H9 (cell line): Measurements from ENCODE around the gene TSC2. TPM values are rescaled to one million over a fixed set of nuclear protein-coding genes. Genes with fewer than 3 reads are reported as not detected.
A peak's percentile ranks its signal among the peaks of the same experiment; 100 is the strongest.
"Not testable (repeated sequence)": the region's sequence is repeated elsewhere in the genome, so short reads cannot be mapped to it uniquely, and the experiment has no call there.

Experiments used
- DNase-seq: peaks from one replicate; pipeline ENCODE4 v3.0.0-alpha.2; 2017
- H2AFZ ChIP-seq: one replicate; pipeline ENCODE4 v1.6.1; 2013; ENCODE audit warnings: mild to moderate bottlenecking, low read length, control low read depth, moderate library complexity
- H2AK5ac ChIP-seq: 2 replicates; pipeline ENCODE4 v1.6.1; 2013; ENCODE audit warnings: low read length, control low read depth, mixed read lengths; ENCODE audit not compliant: insufficient read length
- H2BK120ac ChIP-seq: one replicate; pipeline ENCODE4 v1.6.1; 2013; ENCODE audit warnings: low read depth, mild to moderate bottlenecking, low read length, control low read depth, inconsistent platforms; ENCODE audit not compliant: poor library complexity, severe bottlenecking
- H2BK12ac ChIP-seq: 2 replicates; pipeline ENCODE4 v1.6.1; 2013; ENCODE audit warnings: low read length, control low read depth, mixed read lengths, low read depth; ENCODE audit not compliant: insufficient read length
- H2BK15ac ChIP-seq: 2 replicates; pipeline ENCODE4 v1.6.1; 2013; ENCODE audit warnings: low read depth, low read length, control low read depth
- H2BK20ac ChIP-seq: one replicate; pipeline ENCODE4 v1.6.1; 2013; ENCODE audit warnings: low read depth, mild to moderate bottlenecking, low read length, control low read depth, inconsistent platforms; ENCODE audit not compliant: poor library complexity, severe bottlenecking
- H2BK5ac ChIP-seq: 2 replicates; pipeline ENCODE4 v1.6.1; 2013; ENCODE audit warnings: low read length, control low read depth, mixed read lengths; ENCODE audit not compliant: insufficient read length
- H3K14ac ChIP-seq: 2 replicates; pipeline ENCODE4 v1.6.1; 2013; ENCODE audit warnings: low read length, control low read depth; ENCODE audit not compliant: insufficient read depth
- H3K18ac ChIP-seq: 2 replicates; pipeline ENCODE4 v1.6.1; 2013; ENCODE audit warnings: low read depth, mild to moderate bottlenecking, mixed read lengths, low read length, control low read depth; ENCODE audit not compliant: insufficient read length
- H3K23ac ChIP-seq: 2 replicates; pipeline ENCODE4 v1.6.1; 2013; ENCODE audit warnings: low read length, control low read depth, mixed read lengths, low read depth; ENCODE audit not compliant: insufficient read length
- H3K23me2 ChIP-seq: 2 replicates; pipeline ENCODE4 v1.6.1; 2013; ENCODE audit warnings: low read depth, mild to moderate bottlenecking, mixed read lengths, low read length, control low read depth; ENCODE audit not compliant: insufficient read length, poor library complexity, severe bottlenecking
- H3K27ac ChIP-seq: 2 replicates; pipeline ENCODE4 v1.5.1; 2013; ENCODE audit warnings: low read length, control low read depth, mixed read lengths, low read depth; ENCODE audit not compliant: insufficient read length
- H3K27me3 ChIP-seq: 2 replicates; pipeline ENCODE4 v1.6.1; 2013; ENCODE audit warnings: low read length, control low read depth, inconsistent platforms; ENCODE audit not compliant: insufficient read depth
- H3K4ac ChIP-seq: 2 replicates; pipeline ENCODE4 v1.6.1; 2013; ENCODE audit warnings: low read depth, mild to moderate bottlenecking, control low read depth, inconsistent platforms, low read length, moderate library complexity
- H3K4me1 ChIP-seq: 2 replicates; pipeline ENCODE4 v1.6.1; 2013; ENCODE audit warnings: low read length, control low read depth, inconsistent platforms; ENCODE audit not compliant: insufficient read depth
- H3K4me2 ChIP-seq: 2 replicates; pipeline ENCODE4 v1.6.1; 2013; ENCODE audit warnings: low read length, control low read depth, mixed read lengths; ENCODE audit not compliant: insufficient read length, insufficient read depth
- H3K56ac ChIP-seq: 2 replicates; pipeline ENCODE4 v1.6.1; 2013; ENCODE audit warnings: low read depth, mild to moderate bottlenecking, mixed read lengths, low read length, control low read depth; ENCODE audit not compliant: insufficient read length
- H3K79me1 ChIP-seq: 2 replicates; pipeline ENCODE4 v1.6.1; 2013; ENCODE audit warnings: low read depth, mild to moderate bottlenecking, moderate library complexity, low read length, control low read depth, inconsistent platforms; ENCODE audit not compliant: insufficient read depth, poor library complexity, severe bottlenecking
- H3K79me2 ChIP-seq: 2 replicates; pipeline ENCODE4 v1.6.1; 2013; ENCODE audit warnings: low read length, control low read depth, inconsistent platforms; ENCODE audit not compliant: insufficient read depth
- H3K9ac ChIP-seq: 2 replicates; pipeline ENCODE4 v1.6.1; 2013; ENCODE audit warnings: low read length, control low read depth, mixed read lengths; ENCODE audit not compliant: insufficient read length; ENCODE audit errors: extremely low read depth
- H3K9me3 ChIP-seq: one replicate; pipeline ENCODE4 v1.6.1; 2013; ENCODE audit warnings: low read depth, low read length, inconsistent platforms; ENCODE audit not compliant: control insufficient read depth
- H3T11ph ChIP-seq: one replicate; pipeline ENCODE4 v1.6.1; 2013; ENCODE audit warnings: mild to moderate bottlenecking, low read length, control low read depth, inconsistent platforms
- H4K20me1 ChIP-seq: one replicate; pipeline ENCODE4 v1.6.1; 2013; ENCODE audit not compliant: control insufficient read depth, insufficient read length, insufficient read depth
- H4K5ac ChIP-seq: 2 replicates; pipeline ENCODE4 v1.6.1; 2013; ENCODE audit warnings: low read depth, mild to moderate bottlenecking, mixed read lengths, low read length, control low read depth; ENCODE audit not compliant: insufficient read length
- H4K8ac ChIP-seq: replicated peaks from 2 replicates; pipeline ENCODE4 v1.6.1; 2013; ENCODE audit warnings: low read length, control low read depth, mixed read lengths, low read depth; ENCODE audit not compliant: insufficient read length
- H4K91ac ChIP-seq: 2 replicates; pipeline ENCODE4 v1.6.1; 2013; ENCODE audit warnings: low read depth, mild to moderate bottlenecking, moderate library complexity, mixed read lengths, low read length, control low read depth; ENCODE audit not compliant: insufficient read length
- H3K27ac Mint-ChIP-seq, 3 experiments: 2 replicates in 2 of 3; 3 replicates in 1 of 3; pipeline ENCODE4 v1.8.0; 2020 to 2021; ENCODE audit warnings: mixed read lengths in 3 of 3, mild to moderate bottlenecking in 1 of 3, moderate library complexity in 1 of 3
- H3K27me3 Mint-ChIP-seq: 2 replicates; pipeline ENCODE4 v1.8.0; 2021; ENCODE audit warnings: low read depth, mild to moderate bottlenecking, moderate library complexity, mixed read lengths
- H3K36me3 Mint-ChIP-seq, 3 experiments: 2 replicates in 2 of 3; 3 replicates in 1 of 3; pipeline ENCODE4 v1.8.0; 2020 to 2021; ENCODE audit warnings: low read depth in 3 of 3, mixed read lengths in 3 of 3; ENCODE audit not compliant: insufficient read depth in 1 of 3
- H3K4me1 Mint-ChIP-seq, 2 experiments: 2 replicates each; pipeline ENCODE4 v1.8.0; 2020; ENCODE audit warnings: mixed read lengths in 2 of 2
- H3K4me3 Mint-ChIP-seq, 2 experiments: 2 replicates in 1 of 2; 3 replicates in 1 of 2; pipeline ENCODE4 v1.8.0; 2020 to 2021; ENCODE audit warnings: mild to moderate bottlenecking in 2 of 2, mixed read lengths in 2 of 2, moderate library complexity in 1 of 2
- H3K9me3 Mint-ChIP-seq, 2 experiments: 2 replicates in 1 of 2; 3 replicates in 1 of 2; pipeline ENCODE4 v1.8.0; 2020; ENCODE audit warnings: mild to moderate bottlenecking in 2 of 2, mixed read lengths in 2 of 2, moderate library complexity in 1 of 2
- WGBS: extraction: QIAGEN DNeasy Blood & Tissue Kit; methylation state at CpG from one replicate; pipeline ENCODE4 v1.1.7; 2013; ENCODE audit warnings: missing lambda C conversion rate, low lambda C conversion rate, mixed read lengths; ENCODE audit not compliant: insufficient read length; ENCODE audit errors: extremely low coverage; 5-methylcytosine and 5-hydroxymethylcytosine counted together
- total RNA-seq: library from RNA; stranded (reverse); gene quantifications from 2 replicates; pipeline ENCODE4 v1.2.1, GENCODE V29; 2021

Gene TSC2
- total RNA-seq, 1 experiment from 2014 or later, result 122 TPM

- not testable (repeated sequence) for H3K9ac ChIP-seq, H3K23ac ChIP-seq, H3K4me2 ChIP-seq, H3K4ac ChIP-seq, H2BK20ac ChIP-seq, H2AFZ ChIP-seq, H2BK120ac ChIP-seq, H4K20me1 ChIP-seq, H3K56ac ChIP-seq, H3K4me1 ChIP-seq, H4K91ac ChIP-seq, H2BK5ac ChIP-seq, H2BK15ac ChIP-seq, H2AK5ac ChIP-seq, H3K9me3 ChIP-seq, H3K14ac ChIP-seq, H3K79me1 ChIP-seq, H3T11ph ChIP-seq, H4K8ac ChIP-seq, H2BK12ac ChIP-seq, H3K4me1 Mint-ChIP-seq, H3K23me2 ChIP-seq, H4K5ac ChIP-seq, H3K18ac ChIP-seq, DNase-seq, H3K79me2 ChIP-seq, H3K4me3 Mint-ChIP-seq, H3K9me3 Mint-ChIP-seq, H3K27ac ChIP-seq, H3K27me3 ChIP-seq, H3K27me3 Mint-ChIP-seq
- Mint-ChIP-seq H3K36me3 (peaks cover 2 to 29% (median 14%) of the 10 kb centered on the region in 3 experiments; a peak in 6 of 7 replicates), H3K27ac (peak overlapping the region in 1 of 3 experiments; percentile 23; a peak in 1 of 7 replicates)
- no CpG with 5 or more reads among the region's 23 CpGs for WGBS
These were observed 60.0 kb downstream of the TSC2 start for GRCh38 chr16:2107791-2108125.

- not testable (repeated sequence) for H3K9me3 Mint-ChIP-seq, H3K18ac ChIP-seq, H2BK12ac ChIP-seq, H2AFZ ChIP-seq, H3K4ac ChIP-seq, H3K4me1 Mint-ChIP-seq, H3K23me2 ChIP-seq, H4K20me1 ChIP-seq, H3K27me3 ChIP-seq, H3K27ac Mint-ChIP-seq, H3K14ac ChIP-seq, H4K8ac ChIP-seq, H3K9ac ChIP-seq, H3K9me3 ChIP-seq, H3K27me3 Mint-ChIP-seq, H4K5ac ChIP-seq, H2BK120ac ChIP-seq, H3K4me2 ChIP-seq, H2BK5ac ChIP-seq, H3K23ac ChIP-seq, H3K56ac ChIP-seq, H3K79me1 ChIP-seq, H2BK20ac ChIP-seq, H2AK5ac ChIP-seq, H3K79me2 ChIP-seq, H2BK15ac ChIP-seq, H3K4me3 Mint-ChIP-seq, H3T11ph ChIP-seq, H4K91ac ChIP-seq, H3K27ac ChIP-seq, H3K4me1 ChIP-seq, DNase-seq
- peaks cover 2 to 28% (median 13%) of the 10 kb centered on the region in 3 experiments; a peak in 6 of 7 replicates for H3K36me3 Mint-ChIP-seq
- no CpG with 5 or more reads among the region's 73 CpGs for WGBS
These were observed 60.9 kb downstream of the TSC2 start for GRCh38 chr16:2108446-2109270.
